ENCODE measurements around the gene APOO.

Gene APOO

DNA sequence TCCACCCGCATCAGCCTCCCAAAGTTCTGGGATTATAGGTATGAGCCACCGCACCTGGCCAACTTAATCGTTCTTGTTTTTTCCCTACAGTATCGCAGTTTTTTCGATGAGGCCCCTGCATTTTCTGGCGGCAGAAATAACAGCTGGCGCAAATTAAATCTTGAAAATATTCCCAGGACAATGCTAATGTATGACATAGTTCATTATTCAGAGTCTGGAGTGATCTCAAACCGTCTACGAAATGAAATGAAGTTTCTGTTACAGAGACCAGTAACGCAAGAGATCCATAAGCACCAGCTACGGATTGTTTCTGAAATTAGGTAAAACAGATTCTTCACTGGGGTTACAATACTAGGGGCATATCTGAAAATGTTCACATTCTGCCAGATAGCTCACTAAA is 27.4 kb upstream of the APOO start:
- Histone ChIP-seq H3K36me3 (ENCODE audit: insufficient read depth, low read length) (no peaks in the 10 kb centered on the region), H3K4me3 (ENCODE audit: low read length) (no peak overlapping the region), H3K27me3 (ENCODE audit: insufficient read depth, low read length) (no peaks in the 10 kb centered on the region), H3K4me1 (ENCODE audit: insufficient read depth, low read length) (no peaks in the 10 kb centered on the region), H3K9me3 (ENCODE audit: insufficient read depth, low read depth, low read length) (no peaks in the 10 kb centered on the region), H3K9ac (ENCODE audit: low read depth, low read length) (no peak overlapping the region), H3K27ac (ENCODE audit: low read depth, low read length) (no peak overlapping the region)
- 95% methylated on average over 11 of the region's 11 CpGs for WGBS

DNA sequence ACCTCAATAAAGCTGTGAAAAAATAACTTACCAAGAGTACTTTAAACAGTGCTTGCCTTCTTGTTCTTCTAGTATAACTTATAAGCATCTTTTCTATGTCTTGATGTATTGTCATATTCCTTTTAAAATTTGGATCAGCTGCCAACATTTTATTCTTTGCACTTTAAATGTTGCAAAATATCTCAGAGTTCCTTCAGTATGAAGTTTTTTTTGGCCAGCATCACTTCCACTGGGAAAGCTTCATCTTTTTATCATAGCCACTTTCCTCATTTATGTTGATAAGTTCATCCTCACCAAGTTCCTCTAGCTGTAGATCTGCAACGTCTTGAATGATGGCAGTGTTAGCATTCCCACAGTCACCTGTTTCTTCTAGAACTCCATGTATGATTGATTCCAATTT is 24.3 kb upstream of the APOO start:
- no peaks in the 10 kb centered on the region for H3K4me1 ChIP-seq (ENCODE audit: insufficient read depth, low read length)
- H3K9ac ChIP-seq (ENCODE audit: low read depth, low read length): no peak overlapping the region
- no peaks in the 10 kb centered on the region for H3K9me3 ChIP-seq (ENCODE audit: insufficient read depth, low read depth, low read length)
- no peaks in the 10 kb centered on the region for H3K27me3 ChIP-seq (ENCODE audit: insufficient read depth, low read length)
- WGBS: 50% methylated on average over 1 of the region's 1 CpG
- H3K27ac ChIP-seq (ENCODE audit: low read depth, low read length): no peak overlapping the region
- H3K4me3 ChIP-seq (ENCODE audit: low read length): no peak overlapping the region
- H3K36me3 ChIP-seq (ENCODE audit: insufficient read depth, low read length): no peaks in the 10 kb centered on the region

GRCh38 chrX:23930894-23931604 is 23.3 kb upstream of the APOO start:
- H3K9me3 ChIP-seq (ENCODE audit: insufficient read depth, low read depth, low read length): no peaks in the 10 kb centered on the region
- no peaks in the 10 kb centered on the region for H3K36me3 ChIP-seq (ENCODE audit: insufficient read depth, low read length)
- WGBS: no CpG with 5 or more reads among the region's 2 CpGs
- no peak overlapping the region for H3K9ac ChIP-seq (ENCODE audit: low read depth, low read length)
- no peak overlapping the region for H3K27ac ChIP-seq (ENCODE audit: low read depth, low read length)
- H3K4me1 ChIP-seq (ENCODE audit: insufficient read depth, low read length): no peaks in the 10 kb centered on the region
- no peaks in the 10 kb centered on the region for H3K27me3 ChIP-seq (ENCODE audit: insufficient read depth, low read length)
- no peak overlapping the region for H3K4me3 ChIP-seq (ENCODE audit: low read length)

- Histone ChIP-seq H3K4me1 (ENCODE audit: insufficient read depth, low read length) (no peaks in the 10 kb centered on the region), H3K9ac (ENCODE audit: low read depth, low read length) (no peak overlapping the region), H3K4me3 (ENCODE audit: low read length) (no peak overlapping the region), H3K36me3 (ENCODE audit: insufficient read depth, low read length) (no peaks in the 10 kb centered on the region), H3K9me3 (ENCODE audit: insufficient read depth, low read depth, low read length) (no peaks in the 10 kb centered on the region), H3K27me3 (ENCODE audit: insufficient read depth, low read length) (no peaks in the 10 kb centered on the region), H3K27ac (ENCODE audit: low read depth, low read length) (no peak overlapping the region)
- 97% methylated on average over 3 of the region's 4 CpGs for WGBS
Observed at GRCh38 chrX:23926015-23926414, 18.3 kb upstream of the APOO start.

- H3K4me3 ChIP-seq (ENCODE audit: low read length): no peak overlapping the region
- WGBS: 61% methylated on average over 9 of the region's 9 CpGs
- H3K27me3 ChIP-seq (ENCODE audit: insufficient read depth, low read length): no peaks in the 10 kb centered on the region
- H3K27ac ChIP-seq (ENCODE audit: low read depth, low read length): no peak overlapping the region
- no peaks in the 10 kb centered on the region for H3K4me1 ChIP-seq (ENCODE audit: insufficient read depth, low read length)
- no peaks in the 10 kb centered on the region for H3K36me3 ChIP-seq (ENCODE audit: insufficient read depth, low read length)
- H3K9me3 ChIP-seq (ENCODE audit: insufficient read depth, low read depth, low read length): no peaks in the 10 kb centered on the region
- H3K9ac ChIP-seq (ENCODE audit: low read depth, low read length): no peak overlapping the region
Observed at GRCh38 chrX:23919706-23920320, 12.1 kb upstream of the APOO start.

DNA sequence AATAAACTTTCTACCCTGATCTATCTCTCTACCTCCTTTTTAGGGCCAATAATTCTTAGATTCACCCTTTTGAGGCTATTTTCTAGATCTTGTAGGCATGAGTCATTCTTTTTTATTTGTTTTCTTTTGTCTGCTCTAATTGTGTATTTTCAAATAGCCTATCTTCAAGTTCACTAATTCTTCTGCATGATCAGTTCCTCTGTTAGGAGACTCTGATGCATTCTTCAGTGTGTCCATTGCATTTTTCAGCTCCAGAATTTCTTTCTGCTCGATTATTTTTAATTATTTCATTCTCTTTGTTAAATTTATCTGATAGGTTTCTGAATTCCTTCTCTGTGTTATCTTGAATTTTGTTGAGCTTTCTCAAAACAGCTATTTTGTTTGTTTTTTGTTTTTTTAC is 11.4 kb upstream of the APOO start:
- 100% methylated on average over 1 of the region's 1 CpG for WGBS
- Histone ChIP-seq H3K27me3 (ENCODE audit: insufficient read depth, low read length) (no peaks in the 10 kb centered on the region), H3K9ac (ENCODE audit: low read depth, low read length) (no peak overlapping the region), H3K4me1 (ENCODE audit: insufficient read depth, low read length) (no peaks in the 10 kb centered on the region), H3K4me3 (ENCODE audit: low read length) (no peak overlapping the region), H3K9me3 (ENCODE audit: insufficient read depth, low read depth, low read length) (no peaks in the 10 kb centered on the region), H3K36me3 (ENCODE audit: insufficient read depth, low read length) (no peaks in the 10 kb centered on the region), H3K27ac (ENCODE audit: low read depth, low read length) (no peak overlapping the region)

- WGBS: 89% methylated on average over 3 of the region's 5 CpGs
- Histone ChIP-seq H3K9me3 (ENCODE audit: insufficient read depth, low read depth, low read length) (no peaks in the 10 kb centered on the region), H3K4me1 (ENCODE audit: insufficient read depth, low read length) (no peaks in the 10 kb centered on the region), H3K36me3 (ENCODE audit: insufficient read depth, low read length) (no peaks in the 10 kb centered on the region), H3K27me3 (ENCODE audit: insufficient read depth, low read length) (no peaks in the 10 kb centered on the region), H3K9ac (ENCODE audit: low read depth, low read length) (no peak overlapping the region), H3K27ac (ENCODE audit: low read depth, low read length) (no peak overlapping the region), H3K4me3 (ENCODE audit: low read length) (no peak overlapping the region)
Observed at GRCh38 chrX:23911126-23911835, 3.5 kb upstream of the APOO start.

GRCh38 chrX:23908219-23909004 is 674 bp upstream of the APOO start:
- H3K9me3 ChIP-seq (ENCODE audit: insufficient read depth, low read depth, low read length): no peaks in the 10 kb centered on the region
- H3K9ac ChIP-seq (ENCODE audit: low read depth, low read length): peak overlapping the region; percentile 35; the same call in 1 of the 2 replicates
- H3K4me3 ChIP-seq (ENCODE audit: low read length): peak overlapping the region; percentile 83
- H3K4me1 ChIP-seq (ENCODE audit: insufficient read depth, low read length): no peaks in the 10 kb centered on the region
- H3K36me3 ChIP-seq (ENCODE audit: insufficient read depth, low read length): no peaks in the 10 kb centered on the region
- H3K27ac ChIP-seq (ENCODE audit: low read depth, low read length): peak overlapping the region; percentile 96; the same call in 1 of the 2 replicates
- H3K27me3 ChIP-seq (ENCODE audit: insufficient read depth, low read length): no peaks in the 10 kb centered on the region
- WGBS: 86% methylated on average over 7 of the region's 13 CpGs

DNA sequence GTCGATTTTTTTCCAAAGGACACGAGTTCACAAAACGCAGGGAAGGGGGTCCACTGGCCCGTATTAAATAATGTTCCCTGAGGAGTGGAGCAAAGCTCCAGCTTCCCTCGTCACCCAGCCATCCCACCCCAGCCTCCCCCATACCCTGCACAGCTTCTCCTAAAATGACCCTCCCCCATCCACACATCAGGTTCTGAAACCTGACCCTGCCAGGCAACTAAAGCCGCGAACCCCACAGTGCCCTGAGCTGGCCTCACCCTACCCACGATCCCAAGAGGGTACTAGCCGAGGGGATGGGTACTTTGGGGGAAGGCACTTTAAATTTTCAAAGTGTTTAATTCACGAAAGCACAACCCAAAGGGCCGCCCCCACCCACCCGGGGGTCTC is 634 bp downstream of the APOO start:
- Histone ChIP-seq H3K27ac (ENCODE audit: low read depth, low read length) (peak overlapping the region; percentile 96), H3K9me3 (ENCODE audit: insufficient read depth, low read depth, low read length) (no peaks in the 10 kb centered on the region)
- 0% methylated on average over 9 of the region's 12 CpGs for WGBS

DNA sequence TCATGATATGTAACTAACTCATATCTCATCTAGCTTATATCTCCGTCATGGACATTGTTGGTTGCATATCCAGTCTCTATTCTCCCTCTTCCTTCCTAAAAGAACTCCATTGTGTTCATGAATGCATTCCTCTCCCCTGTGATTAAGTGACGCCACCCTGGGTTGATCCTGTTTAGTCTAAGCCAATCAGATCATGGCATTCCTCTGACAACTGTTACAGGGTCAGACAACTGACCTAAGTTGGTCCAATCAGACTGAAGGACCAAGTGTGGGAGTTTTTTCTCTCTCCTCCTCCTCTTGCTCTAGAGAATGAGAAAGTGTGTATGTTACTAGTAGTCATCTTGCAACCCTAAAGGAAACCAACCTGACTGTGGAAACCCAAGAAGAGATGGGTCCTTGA is 3.6 kb downstream of the APOO start:
- 87% methylated on average over 2 of the region's 2 CpGs for WGBS
- Histone ChIP-seq H3K9ac (ENCODE audit: low read depth, low read length) (no peak overlapping the region), H3K4me3 (ENCODE audit: low read length) (no peak overlapping the region), H3K9me3 (ENCODE audit: insufficient read depth, low read depth, low read length) (no peaks in the 10 kb centered on the region), H3K4me1 (ENCODE audit: insufficient read depth, low read length) (peaks cover 18% of the 10 kb centered on the region), H3K27ac (ENCODE audit: low read depth, low read length) (no peak overlapping the region), H3K27me3 (ENCODE audit: insufficient read depth, low read length) (no peaks in the 10 kb centered on the region), H3K36me3 (ENCODE audit: insufficient read depth, low read length) (no peaks in the 10 kb centered on the region)

More for the DNA sequence above, 634 bp downstream of the APOO start:
- Histone ChIP-seq H3K4me1 (ENCODE audit: insufficient read depth, low read length) (peaks cover 3% of the 10 kb centered on the region; the same call in 1 of the 2 replicates), H3K36me3 (ENCODE audit: insufficient read depth, low read length) (no peaks in the 10 kb centered on the region), H3K9ac (ENCODE audit: low read depth, low read length) (peak overlapping the region; percentile 86), H3K27me3 (ENCODE audit: insufficient read depth, low read length) (no peaks in the 10 kb centered on the region), H3K4me3 (ENCODE audit: low read length) (peak overlapping the region; percentile 83)

DNA sequence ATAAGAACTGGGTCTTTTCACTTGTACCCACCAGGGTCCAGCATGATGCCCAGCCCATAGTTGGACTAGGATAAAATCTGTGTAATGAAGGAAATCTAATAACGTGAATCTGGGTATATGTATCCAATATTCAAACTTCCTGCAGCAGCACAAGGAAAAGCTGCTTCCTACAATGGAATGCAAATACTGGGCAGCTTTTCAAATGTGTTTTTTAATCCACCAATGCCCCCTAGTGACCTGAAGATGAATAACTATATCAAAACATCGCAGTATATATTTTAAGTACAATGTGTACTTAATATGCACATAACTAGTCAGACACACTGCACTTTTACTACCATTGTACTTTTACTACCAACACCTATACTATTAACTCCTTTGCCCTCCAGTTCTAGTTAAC is 5.3 kb downstream of the APOO start:
- no peaks in the 10 kb centered on the region for H3K27me3 ChIP-seq (ENCODE audit: insufficient read depth, low read length)
- WGBS: 20% methylated on average over 1 of the region's 2 CpGs
- no peaks in the 10 kb centered on the region for H3K9me3 ChIP-seq (ENCODE audit: insufficient read depth, low read depth, low read length)
- peaks cover 22% of the 10 kb centered on the region for H3K4me1 ChIP-seq (ENCODE audit: insufficient read depth, low read length)
- no peak overlapping the region for H3K4me3 ChIP-seq (ENCODE audit: low read length)
- H3K9ac ChIP-seq (ENCODE audit: low read depth, low read length): no peak overlapping the region
- no peaks in the 10 kb centered on the region for H3K36me3 ChIP-seq (ENCODE audit: insufficient read depth, low read length)
- no peak overlapping the region for H3K27ac ChIP-seq (ENCODE audit: low read depth, low read length)
